A204.1 (cell line): Measurements from ENCODE around the gene STPG4.
"Not testable (repeated sequence)": the region's sequence is repeated elsewhere in the genome, so short reads cannot be mapped to it uniquely, and the experiment has no call there.

Experiments
- FAIRE-seq: peaks from 2 replicates; lab custom pipeline; 2012; peaks lifted over from hg19 to GRCh38; lab: Jason Lieb, UNC

The STPG4 gene

GRCh38 chr2:47126783-47127182 lies 28.3 kb downstream of the STPG4 start:
- no peak for FAIRE-seq

GRCh38 chr2:47124740-47125139 lies 30.4 kb downstream of the STPG4 start:
- not testable (repeated sequence) for FAIRE-seq

DNA sequence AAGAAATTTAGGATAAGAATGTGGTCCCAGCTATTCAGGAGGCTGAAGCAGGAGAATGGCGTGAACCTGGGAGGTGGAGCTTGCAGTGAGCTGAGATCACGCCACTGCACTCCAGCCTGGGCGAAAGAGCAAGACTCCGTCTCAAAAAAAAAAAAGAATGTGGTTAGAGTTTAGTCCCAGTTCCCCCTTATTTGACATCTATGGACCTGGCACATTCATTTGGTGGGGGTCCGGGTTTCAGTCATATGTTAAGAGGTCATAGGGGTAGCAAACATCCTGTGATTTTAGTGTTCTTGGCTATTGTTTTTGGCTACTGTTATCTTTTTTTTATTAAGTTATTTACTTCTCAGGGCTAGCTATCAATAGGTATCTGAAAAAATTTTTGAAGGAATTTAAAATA lies 34.7 kb downstream of the STPG4 start:
- FAIRE-seq, result not testable (repeated sequence)

DNA sequence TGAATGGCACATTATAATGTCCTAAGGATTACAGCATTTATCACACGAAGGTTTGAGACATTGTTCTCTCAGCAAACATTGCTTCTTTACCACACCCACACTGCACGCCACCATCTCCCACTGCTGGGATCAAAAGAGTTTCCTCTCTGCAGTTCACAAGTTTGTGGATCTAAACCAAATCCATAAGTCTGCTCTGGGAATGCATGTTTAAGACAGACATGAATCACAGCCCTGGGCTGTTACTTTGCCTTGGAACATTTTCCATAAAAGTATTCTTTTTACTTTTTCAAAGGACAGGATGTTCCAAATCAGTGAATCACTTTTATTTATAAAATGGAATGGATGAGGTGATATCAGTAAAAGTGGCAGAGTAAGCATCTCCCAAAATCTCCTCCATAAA lies 36.1 kb downstream of the STPG4 start:
- FAIRE-seq, result no peak

DNA sequence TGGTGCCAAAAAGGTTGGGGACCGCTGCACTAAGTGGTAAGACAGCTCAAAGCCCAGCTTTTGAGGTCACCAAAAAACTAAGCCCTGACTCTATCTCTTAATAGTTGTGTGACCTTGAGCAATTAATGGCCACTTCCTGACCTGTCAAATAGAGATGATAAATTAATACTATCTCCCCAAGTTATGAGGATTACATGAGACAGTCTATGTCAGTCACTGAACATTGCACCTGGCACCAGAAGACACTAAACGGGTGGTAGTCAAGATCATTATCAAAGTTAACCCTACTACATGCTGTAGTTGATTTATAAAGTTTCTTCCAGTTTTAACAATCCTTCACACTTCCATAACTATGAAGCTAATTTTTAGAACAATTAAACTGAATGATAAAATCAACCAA lies 36.5 kb downstream of the STPG4 start:
- no peak for FAIRE-seq

DNA sequence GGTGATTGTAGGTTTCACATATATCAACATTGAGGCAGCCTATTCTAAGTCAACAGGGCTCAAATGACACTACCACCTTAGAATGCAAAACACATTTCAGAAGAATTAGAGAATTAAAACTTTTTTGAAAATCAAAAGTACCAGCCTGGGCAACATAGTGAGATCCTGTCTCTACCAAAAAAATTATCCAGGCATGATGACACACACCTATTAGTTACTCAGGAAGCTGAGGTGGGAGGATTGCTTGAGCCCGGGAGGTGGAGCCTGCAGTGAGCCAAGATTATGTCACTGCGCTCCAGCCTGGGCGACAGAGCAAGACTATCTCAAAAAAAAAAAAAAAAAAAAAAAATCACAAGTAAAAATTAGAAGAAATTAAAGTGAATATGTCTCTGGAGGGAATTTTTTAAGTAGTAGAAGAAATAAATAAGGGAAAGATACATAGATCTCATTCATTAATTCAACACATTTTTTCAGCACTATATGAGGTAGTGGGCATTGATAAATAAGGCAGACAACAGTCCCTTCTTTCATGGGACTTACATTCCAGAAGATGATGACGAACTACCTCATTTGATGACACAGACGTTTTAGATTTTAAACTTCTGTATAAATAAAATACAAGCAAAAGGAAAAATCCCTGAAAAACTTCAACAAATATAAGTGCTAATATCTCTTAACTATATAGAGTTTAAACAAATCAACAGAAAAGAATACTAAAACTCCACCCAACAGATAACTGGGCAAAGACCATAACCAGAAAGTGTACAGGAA lies 42.3 kb downstream of the STPG4 start:
- no peak for FAIRE-seq

DNA sequence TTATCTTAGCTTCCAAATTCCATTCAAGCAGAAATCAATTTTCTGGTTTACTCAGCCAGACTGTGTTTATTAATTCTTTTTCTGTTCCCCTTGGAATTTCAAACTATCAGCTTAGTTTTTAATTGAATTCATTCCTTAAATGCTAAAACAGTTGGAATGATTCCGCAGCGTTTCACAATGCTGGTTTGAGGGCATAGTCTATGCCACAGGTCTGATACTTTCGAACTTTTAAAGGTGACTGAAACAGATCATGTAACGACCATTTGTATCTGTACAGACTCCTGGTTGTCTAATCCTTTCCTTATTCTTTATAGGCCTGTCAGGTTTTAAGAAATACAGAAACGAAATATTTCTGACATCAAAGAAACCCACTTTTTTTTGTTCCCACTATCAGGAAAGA lies 45.4 kb downstream of the STPG4 start:
- FAIRE-seq, result no peak

- FAIRE-seq, result no peak
Observed at GRCh38 chr2:47109007-47109375, 46.1 kb downstream of the STPG4 start.

DNA sequence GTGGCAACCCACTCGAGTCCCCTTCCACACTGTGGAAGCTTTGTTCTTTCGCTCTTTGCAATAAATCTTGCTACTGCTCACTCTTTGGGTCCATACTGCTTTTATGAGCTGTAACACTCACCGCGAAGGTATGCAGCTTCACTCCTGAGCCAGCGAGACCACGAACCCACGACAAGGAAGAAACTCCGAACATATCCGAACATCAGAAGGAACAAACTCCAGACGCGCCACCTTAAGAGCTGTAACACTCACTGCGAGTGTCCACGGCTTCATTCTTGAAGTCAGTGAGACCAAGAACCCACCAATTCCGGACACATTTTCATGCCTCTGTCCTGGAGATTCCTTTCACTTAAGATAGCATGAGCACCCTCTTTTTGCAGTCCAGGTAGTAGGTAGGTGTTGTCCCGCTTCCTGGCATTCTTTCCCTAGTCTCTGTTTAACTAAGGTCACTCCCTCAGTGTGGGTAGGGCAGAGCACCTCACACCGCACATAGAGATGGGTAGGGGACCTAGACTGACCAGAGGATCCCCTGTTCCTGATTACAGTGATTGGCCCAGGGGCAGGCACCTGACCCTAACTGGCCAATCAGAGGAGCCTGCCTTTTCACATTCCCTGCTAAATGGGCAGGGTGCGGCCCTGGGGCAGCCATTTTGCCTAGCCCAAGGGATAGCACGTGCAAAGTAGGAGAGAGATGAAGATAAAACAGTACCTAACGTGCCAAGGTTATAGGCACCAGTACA lies 46.7 kb downstream of the STPG4 start:
- FAIRE-seq, result not testable (repeated sequence)

DNA sequence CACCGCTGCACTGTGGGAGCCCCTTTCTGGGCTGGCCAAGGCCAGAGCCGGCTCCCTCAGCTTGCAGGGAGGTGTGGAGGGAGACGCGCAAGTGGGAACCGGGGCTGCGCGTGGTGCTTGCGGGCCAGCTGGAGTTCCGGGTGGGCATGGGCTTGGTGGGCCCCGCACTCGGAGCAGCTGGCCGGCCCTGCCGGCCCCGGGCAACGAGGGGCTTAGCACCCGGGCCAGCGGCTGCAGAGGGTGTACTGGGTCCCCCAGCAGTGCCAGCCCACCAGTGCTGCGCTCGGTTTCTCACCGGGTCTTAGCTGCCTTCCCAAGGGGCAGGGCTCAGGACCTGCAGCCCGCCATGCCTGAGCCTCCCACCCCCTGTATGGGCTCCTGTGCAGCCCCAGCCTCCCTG lies 47.9 kb downstream of the STPG4 start:
- not testable (repeated sequence) for FAIRE-seq

- FAIRE-seq, result not testable (repeated sequence)
Observed at GRCh38 chr2:47106231-47106630, 48.9 kb downstream of the STPG4 start.

GRCh38 chr2:47099712-47100111 lies 55.4 kb downstream of the STPG4 start:
- FAIRE-seq, result not testable (repeated sequence)

GRCh38 chr2:47098953-47099352 lies 56.2 kb downstream of the STPG4 start:
- no peak for FAIRE-seq

GRCh38 chr2:47097563-47097962 lies 57.5 kb downstream of the STPG4 start:
- no peak for FAIRE-seq

DNA sequence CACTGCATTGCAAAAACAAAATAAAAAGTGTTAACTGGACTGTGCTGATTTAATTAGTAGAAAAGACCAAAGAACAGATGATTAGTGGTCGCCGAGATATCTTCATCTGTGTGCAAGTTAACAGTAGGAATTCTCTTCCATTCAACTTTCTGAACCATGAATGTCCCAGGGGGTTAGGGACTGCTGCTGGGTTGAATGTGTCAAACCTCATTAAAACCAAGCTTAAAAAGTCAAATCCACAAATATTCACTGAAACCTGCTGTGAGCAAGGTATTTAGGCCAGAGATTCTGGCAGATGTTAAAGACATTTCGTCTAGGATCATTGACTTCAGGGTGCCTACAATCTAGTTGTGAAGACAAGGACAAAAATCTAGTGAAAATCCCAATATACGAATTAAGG lies 58.7 kb downstream of the STPG4 start:
- no peak for FAIRE-seq

DNA sequence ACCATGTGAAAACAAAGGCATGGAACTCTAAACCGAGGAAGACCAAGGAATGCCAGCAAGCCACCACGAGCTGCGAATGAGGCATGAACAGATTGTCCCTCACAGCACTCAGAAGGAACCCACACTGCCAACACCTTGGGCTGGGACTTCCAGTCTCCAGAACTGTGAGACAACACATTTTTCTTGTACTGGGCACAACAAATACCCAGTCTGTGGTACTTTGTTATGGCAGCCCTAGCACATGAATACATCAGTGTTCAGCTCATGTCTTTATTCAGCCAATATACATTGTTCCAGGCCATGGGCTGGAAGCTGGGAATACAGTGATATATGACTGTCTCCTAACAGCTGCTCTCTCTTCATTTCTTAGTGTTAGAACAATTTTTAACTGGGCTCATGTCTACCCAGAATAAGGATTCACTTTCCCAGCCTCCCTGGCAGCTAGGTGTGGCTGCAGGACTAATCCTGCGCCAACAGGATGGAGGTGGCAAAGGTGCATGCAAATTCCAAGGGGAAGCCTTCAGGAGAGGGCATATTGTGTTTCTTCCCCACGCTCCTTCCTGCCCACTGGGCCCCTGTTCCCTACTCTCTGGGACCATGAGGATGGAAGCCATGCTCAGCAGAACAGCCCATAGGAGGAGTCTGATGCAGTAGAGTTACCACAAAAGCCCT lies 59.6 kb downstream of the STPG4 start:
- FAIRE-seq, result no peak

- FAIRE-seq, result no peak
Observed at GRCh38 chr2:47094511-47095142, 60.5 kb downstream of the STPG4 start.

DNA sequence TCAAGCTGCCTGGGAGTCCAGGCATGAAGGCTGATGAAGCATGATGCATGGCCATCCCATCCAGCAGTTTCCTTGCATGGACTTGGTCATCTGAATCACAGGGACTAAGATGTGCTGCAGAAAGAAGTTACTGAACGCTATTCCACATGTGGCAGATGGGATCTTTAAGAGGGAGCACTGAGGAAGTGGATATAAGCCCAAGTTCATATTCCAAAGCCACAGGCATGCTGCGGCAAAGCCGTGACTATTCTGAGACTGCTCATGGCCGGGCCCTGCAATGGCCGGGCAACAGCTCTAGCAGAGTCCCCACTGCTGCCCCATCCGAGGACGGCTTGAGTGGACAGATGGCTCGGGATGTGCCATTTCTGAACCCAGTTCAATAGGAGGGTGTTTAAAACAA lies 61.5 kb downstream of the STPG4 start:
- no peak for FAIRE-seq

- no peak for FAIRE-seq
Observed at GRCh38 chr2:47092465-47092864, 62.6 kb downstream of the STPG4 start.

DNA sequence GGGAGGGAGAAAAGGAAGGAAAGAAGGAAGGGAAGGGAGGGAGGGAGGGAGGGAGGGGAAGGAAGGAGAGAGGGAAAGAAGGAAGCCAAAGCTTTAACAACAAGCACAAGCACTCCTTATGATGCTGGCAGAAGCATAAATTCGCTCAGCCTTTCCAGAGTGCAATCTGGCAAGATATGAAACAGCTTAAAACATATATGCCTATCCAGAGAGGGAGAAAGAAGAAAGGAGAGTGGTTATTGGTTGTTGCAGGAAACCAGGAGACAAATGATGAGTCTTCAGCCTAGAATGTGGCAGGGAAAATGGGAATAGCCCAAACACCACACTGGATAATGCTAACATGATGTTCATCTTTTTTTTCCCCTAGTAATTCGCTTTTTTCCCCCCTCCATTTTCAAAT lies 64.0 kb downstream of the STPG4 start:
- no peak for FAIRE-seq

DNA sequence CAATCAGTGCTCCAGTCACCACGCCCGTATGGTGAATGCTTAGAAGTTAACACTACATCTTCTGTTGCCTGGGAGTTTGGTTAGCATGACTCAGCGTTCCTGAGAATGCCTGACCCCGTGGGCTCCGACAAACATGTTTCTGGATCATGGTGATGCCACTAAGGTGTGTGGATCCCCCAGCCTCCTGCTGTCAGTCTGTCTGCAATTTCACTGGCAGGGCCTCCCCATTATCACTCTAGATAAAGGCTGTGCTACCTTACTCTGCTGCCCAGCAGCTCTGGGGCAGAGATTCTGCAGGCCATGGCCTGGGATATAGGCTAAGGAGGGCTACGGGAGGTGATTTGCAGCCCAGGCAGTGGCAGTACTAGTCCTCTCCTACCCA lies 66.0 kb downstream of the STPG4 start:
- FAIRE-seq, result no peak

GRCh38 chr2:47088371-47089082 lies 66.6 kb downstream of the STPG4 start:
- FAIRE-seq, result no peak
